Thoracic aorta (tissue), 2 donors: Measurements from ENCODE around the gene ARSB. TPM values are rescaled to one million over a fixed set of nuclear protein-coding genes. Genes with fewer than 3 reads are reported as not detected.
A peak's percentile ranks its signal among the peaks of the same experiment; 100 is the strongest.
"Not testable (repeated sequence)": the region's sequence is repeated elsewhere in the genome, so short reads cannot be mapped to it uniquely, and the experiment has no call there.

Source experiments
- ATAC-seq: fragments of 150-250 bp; one replicate; pipeline ENCODE4 v1.8.0; 2017; ENCODE audit warnings: low read depth; ENCODE audit not compliant: insufficient number of reproducible peaks, low FRiP score
- DNase-seq: peaks from one replicate; pipeline ENCODE4 v3.0.0-alpha.2; 2020; ENCODE audit warnings: low spot score
- H3K27ac ChIP-seq, 2 donors: fragments of 200-600 bp; sonication (generic); 1 replicate in 1 of 2; 2 replicates in 1 of 2; pipeline ENCODE4 v1.5.1; 2016; ENCODE audit warnings: mild to moderate bottlenecking in 2 of 2, moderate library complexity in 2 of 2
- H3K27me3 ChIP-seq: fragments of 200-600 bp; sonication (generic); replicated peaks from 2 replicates; pipeline ENCODE4 v1.6.0; 2016; ENCODE audit warnings: mild to moderate bottlenecking; ENCODE audit not compliant: insufficient read depth
- H3K36me3 ChIP-seq: fragments of 200-600 bp; sonication (generic); one replicate; pipeline ENCODE4 v1.5.1; 2016
- H3K4me1 ChIP-seq, 2 donors: fragments of 200-600 bp; sonication (generic); 1 replicate in 1 of 2; 2 replicates in 1 of 2; pipeline versions ENCODE4 v1.5.1 to v1.6.0; 2016; ENCODE audit warnings: low read depth in 2 of 2, mild to moderate bottlenecking in 1 of 2; ENCODE audit not compliant: control insufficient read depth in 1 of 2
- H3K4me3 ChIP-seq: fragments of 200-600 bp; sonication (generic); 2 replicates; pipeline ENCODE4 v1.5.1; 2016; ENCODE audit warnings: mild to moderate bottlenecking
- H3K9me3 ChIP-seq: fragments of 200-600 bp; sonication (generic); 2 replicates; pipeline ENCODE4 v1.5.1; 2016
- CTCF ChIP-seq: fragments of 200-600 bp; sonication (generic); IDR thresholded peaks from one replicate; pipeline ENCODE4 v1.5.1; 2019; ENCODE audit warnings: antibody characterized with exemption
- total RNA-seq, 2 donors: library from RNA; depleted of rRNA; stranded (reverse); fragments of >200 nt; gene quantifications; one replicate each; pipeline versions ENCODE4 v1.1.0 to v1.2.3, GENCODE V29; 2016

ARSB gene
- total RNA-seq, 2 donors from 2014 or later = 26.1 to 36.0 TPM

DNA sequence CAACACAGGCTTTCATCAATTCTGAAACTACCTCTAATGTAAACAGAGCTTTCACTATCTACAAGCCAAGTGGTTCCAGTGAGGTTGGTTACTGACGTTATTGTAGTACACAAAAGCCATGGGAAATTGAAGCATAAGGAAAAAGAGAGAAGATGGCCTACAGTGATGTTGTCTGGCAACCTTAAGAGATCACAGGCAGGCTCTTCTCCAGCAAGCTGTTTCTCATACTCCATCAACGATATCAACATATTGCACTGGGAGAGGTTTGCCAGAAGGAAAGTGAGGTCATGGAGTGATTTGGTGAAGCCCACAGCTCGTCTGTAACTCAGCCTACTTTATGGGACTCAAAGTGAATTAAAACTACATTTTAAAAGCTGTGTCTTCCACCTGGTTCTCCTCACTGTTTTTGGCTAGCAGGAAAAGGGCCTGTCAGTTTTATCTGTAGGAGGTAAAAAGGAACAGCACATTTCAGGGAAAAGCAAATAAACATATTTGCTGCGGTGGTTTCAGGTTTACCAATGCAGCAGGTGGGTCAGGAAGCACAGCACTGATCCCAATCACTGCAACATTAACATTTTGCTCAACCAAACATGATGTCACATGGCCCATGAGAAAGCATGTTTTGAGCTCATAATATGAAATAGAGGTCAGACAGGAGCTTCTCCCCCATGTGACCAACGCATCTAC lies 72.9 kb downstream of the ARSB start:
- no peak for TF ChIP-seq CTCF
- no peak for ATAC-seq
- no peak overlapping the region for H3K27ac ChIP-seq

GRCh38 chr5:78909224-78909983 lies 75.7 kb downstream of the ARSB start:
- H3K4me1 ChIP-seq = peaks cover 31 to 48% of the 10 kb centered on the region in 2 donors
- H3K36me3 ChIP-seq, DNase-seq, H3K4me3 ChIP-seq, H3K27me3 ChIP-seq, H3K9me3 ChIP-seq, ATAC-seq: not testable (repeated sequence)
- H3K27ac ChIP-seq = peak overlapping the region; percentile 12 to 80

More for the DNA sequence above, 72.9 kb downstream of the ARSB start:
- DNase-seq = no peak
- H3K9me3 ChIP-seq = no peaks in the 10 kb centered on the region
- H3K27me3 ChIP-seq = no peaks in the 10 kb centered on the region
- peaks cover 13 to 24% of the 10 kb centered on the region in 2 donors for H3K4me1 ChIP-seq
- no peaks in the 10 kb centered on the region for H3K36me3 ChIP-seq
- no peak overlapping the region for H3K4me3 ChIP-seq

DNA sequence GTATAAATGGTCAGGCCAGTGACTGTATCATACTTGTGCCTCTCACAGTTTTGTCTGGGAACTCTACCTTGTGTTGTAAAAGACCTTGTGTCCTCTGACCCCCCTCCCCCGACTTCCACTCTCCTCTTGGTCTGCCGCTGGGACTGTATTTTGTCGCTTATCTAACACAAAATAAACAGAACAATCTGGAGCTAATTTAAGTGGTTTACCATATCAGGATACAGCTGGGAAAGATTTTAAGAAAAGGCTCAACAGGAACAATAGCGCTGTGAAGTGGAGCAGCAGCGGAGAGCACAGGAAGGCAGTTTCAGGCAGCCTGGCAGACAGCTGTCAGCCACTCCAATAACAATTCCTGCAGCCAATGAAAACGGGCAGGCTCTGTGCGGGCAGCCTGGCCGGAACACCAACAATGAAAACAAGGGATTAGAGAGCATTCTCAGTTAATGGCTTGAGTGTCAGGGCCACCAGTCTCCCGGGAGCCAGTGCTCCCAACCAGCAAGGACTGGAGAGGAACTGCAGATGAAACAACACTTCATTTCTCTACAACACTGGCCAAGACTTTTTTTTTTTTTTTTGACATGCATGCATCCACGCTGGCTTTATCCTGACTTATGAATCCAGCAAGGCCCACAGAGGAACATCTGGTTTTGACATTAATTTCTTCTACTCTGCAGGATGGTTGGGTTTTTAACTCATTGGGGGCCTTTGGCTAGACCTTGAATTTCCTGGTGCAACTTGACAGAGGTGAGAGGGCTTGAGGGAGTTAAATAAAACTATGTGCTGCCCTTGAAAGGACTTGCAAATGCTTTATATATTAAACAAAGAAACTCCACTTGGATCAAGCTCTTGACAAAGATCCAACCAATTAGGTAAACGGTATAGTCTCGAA lies 76.7 kb downstream of the ARSB start:
- H3K4me1 ChIP-seq = peaks cover 31 to 48% of the 10 kb centered on the region in 2 donors
- peak overlapping the region; percentile 12 to 80 for H3K27ac ChIP-seq
- no peaks in the 10 kb centered on the region for H3K27me3 ChIP-seq
- no peaks in the 10 kb centered on the region for H3K36me3 ChIP-seq
- no peaks in the 10 kb centered on the region for H3K9me3 ChIP-seq
- peak overlapping the region; percentile 48 for H3K4me3 ChIP-seq
- ATAC-seq (no peak), DNase-seq (no peak)
- no peak for TF ChIP-seq CTCF

DNA sequence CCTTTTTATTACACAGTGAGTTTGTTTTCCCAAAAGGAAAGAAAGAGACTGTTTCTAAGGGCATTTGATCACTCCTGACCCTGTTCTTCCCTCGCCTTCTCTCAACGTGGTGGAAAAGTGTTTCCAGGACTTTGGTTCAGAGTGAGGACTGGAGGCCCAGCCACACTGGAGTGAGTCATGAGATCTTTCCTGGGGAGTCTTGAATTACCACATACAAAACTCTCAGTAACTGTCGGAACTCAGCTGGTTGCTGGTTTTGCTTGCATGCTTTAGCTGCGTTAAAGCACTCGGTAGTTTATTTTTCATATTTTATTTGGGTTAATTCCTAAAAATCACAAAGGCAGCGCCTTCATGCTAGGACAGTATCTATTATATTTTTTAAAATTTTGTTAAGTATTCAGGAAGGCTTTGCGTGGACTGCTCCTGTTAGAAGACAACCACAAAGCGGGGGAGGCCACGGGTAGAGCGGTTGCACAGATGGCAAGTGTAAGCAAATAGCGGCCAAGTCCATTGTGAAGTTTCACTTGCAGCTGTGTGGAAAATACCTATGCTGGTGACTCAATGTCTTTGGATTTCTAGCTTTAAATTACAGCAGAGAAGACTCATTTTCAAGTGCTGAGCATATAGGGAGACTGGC lies 77.7 kb downstream of the ARSB start:
- DNase-seq (no peak), ATAC-seq (peak; percentile 88)
- H3K27ac ChIP-seq = peak overlapping the region; percentile 12 to 80
- no peaks in the 10 kb centered on the region for H3K9me3 ChIP-seq
- H3K4me1 ChIP-seq = peaks cover 31 to 48% of the 10 kb centered on the region in 2 donors
- no peak for TF ChIP-seq CTCF
- H3K27me3 ChIP-seq = no peaks in the 10 kb centered on the region
- peak overlapping the region; percentile 48 for H3K4me3 ChIP-seq
- no peaks in the 10 kb centered on the region for H3K36me3 ChIP-seq

DNA sequence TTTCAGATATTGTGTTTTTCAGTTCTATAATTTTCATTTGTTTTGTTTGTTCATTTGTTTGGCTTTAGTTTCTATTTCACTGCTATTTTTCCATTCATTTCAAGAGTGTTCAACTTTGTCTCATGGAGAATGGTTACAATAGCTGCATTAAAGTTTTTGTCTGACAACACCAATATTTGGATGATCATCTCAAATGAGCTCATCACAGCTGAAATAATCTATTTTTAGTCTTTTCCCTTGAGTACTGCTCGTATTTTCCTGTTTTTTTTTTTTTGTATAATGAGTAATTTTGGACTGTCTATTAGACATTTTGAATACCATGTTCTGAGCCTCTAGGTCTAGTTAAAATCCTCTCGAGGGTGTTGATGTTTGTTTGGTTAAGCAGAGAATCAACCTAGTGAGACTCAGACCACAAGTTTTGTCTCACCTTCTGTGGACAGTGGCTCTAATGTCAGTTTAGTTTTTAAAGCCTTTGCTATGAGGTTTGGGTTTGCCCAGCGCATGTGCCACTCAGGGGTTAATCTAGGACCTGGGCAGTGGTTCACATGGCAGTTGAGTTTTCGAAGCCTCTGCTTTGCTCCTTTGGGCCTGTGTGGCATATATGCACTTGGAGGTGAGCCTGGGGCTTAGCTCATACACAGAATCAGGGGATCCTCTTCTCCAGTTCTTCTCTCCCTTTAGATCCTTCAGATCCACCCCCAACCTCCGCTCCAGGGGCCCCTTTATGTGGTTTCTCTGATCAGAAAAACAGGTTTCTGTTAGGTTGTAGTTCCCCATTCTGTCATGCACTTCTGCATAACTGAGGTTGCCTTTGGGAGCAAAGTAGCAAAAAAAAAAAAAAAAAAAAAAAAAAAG lies 79.8 kb downstream of the ARSB start:
- no peak for TF ChIP-seq CTCF

More for the DNA sequence above, 79.8 kb downstream of the ARSB start:
- ATAC-seq (no peak), DNase-seq (no peak)
- peaks cover 31 to 48% of the 10 kb centered on the region in 2 donors for H3K4me1 ChIP-seq
- H3K9me3 ChIP-seq = no peaks in the 10 kb centered on the region
- H3K36me3 ChIP-seq = no peaks in the 10 kb centered on the region
- H3K27me3 ChIP-seq = no peaks in the 10 kb centered on the region
- peak overlapping the region; percentile 2 to 5 for H3K27ac ChIP-seq
- H3K4me3 ChIP-seq = no peak overlapping the region
